IMR-90 (cell line): Measurements from ENCODE around the gene HTR2B. TPM values are rescaled to one million over a fixed set of nuclear protein-coding genes. Genes with fewer than 3 reads are reported as not detected.

Experiments used
- ATAC-seq: fragments of 200-7000 bp; cut with Tn5 transposase; 2 replicates; pipeline ENCODE4 v1.9.1; 2020; ENCODE audit warnings: low read depth, mild to moderate bottlenecking, moderate library complexity
- Bru-seq: library from RNA; stranded (reverse); fragments of 400-500 nt; gene quantifications from one replicate; lab custom pipeline; 2021; lab: Mats Ljungman, UMichigan
- BruChase-seq, 2 experiments: library from RNA; stranded (reverse); fragments of 400-500 nt; gene quantifications; one replicate each; lab custom pipeline; 2021; lab: Mats Ljungman, UMichigan
- BruUV-seq: library from RNA; stranded (reverse); fragments of 400-500 nt; replicated peaks from 2 replicates; lab custom pipeline; 2021; lab: Mats Ljungman, UMichigan
- CTCF ChIA-PET: fragments of 300-600 bp; formaldehyde crosslinking; extraction: SDS; loops from one replicate; lab custom pipeline; 2021; ENCODE audit warnings: antibody characterized with exemption; lab: Yijun Ruan, JAX
- POLR2A ChIA-PET: fragments of 300-600 bp; sonication (Branson Sonifier 250); formaldehyde crosslinking; loops from one replicate; lab custom pipeline; 2022; ENCODE audit warnings: antibody characterized with exemption; ENCODE audit not compliant: unreplicated experiment; lab: Charles Lee
- DNase-seq: peaks from one replicate; pipeline ENCODE4 v3.0.0; 2013
- H2AFZ ChIP-seq: replicated peaks from 2 replicates; pipeline ENCODE3; 2013; ENCODE audit warnings: low read length, mild to moderate bottlenecking; ENCODE audit not compliant: poor library complexity
- H2AK5ac ChIP-seq: 2 replicates; pipeline ENCODE4 v1.6.1; 2013; ENCODE audit warnings: low read depth, low read length, inconsistent platforms
- H2AK9ac ChIP-seq: replicated peaks from 2 replicates; pipeline ENCODE3; 2013; ENCODE audit warnings: mild to moderate bottlenecking, low read depth, low read length, moderate library complexity; ENCODE audit not compliant: poor library complexity
- H2BK120ac ChIP-seq: 2 replicates; pipeline ENCODE4 v1.6.1; 2013; ENCODE audit warnings: low read depth, low read length, inconsistent platforms
- H2BK15ac ChIP-seq: 3 replicates; pipeline ENCODE4 v1.6.1; 2013; ENCODE audit warnings: low read depth, low read length, inconsistent platforms
- H2BK20ac ChIP-seq: 2 replicates; pipeline ENCODE4 v1.6.1; 2013; ENCODE audit warnings: low read depth, mild to moderate bottlenecking, inconsistent platforms, low read length, moderate library complexity
- H2BK5ac ChIP-seq: 2 replicates; pipeline ENCODE4 v1.6.1; 2013; ENCODE audit warnings: mild to moderate bottlenecking, low read depth, low read length, inconsistent platforms; ENCODE audit not compliant: poor library complexity, severe bottlenecking
- H3K14ac ChIP-seq: replicated peaks from 2 replicates; pipeline ENCODE4 v1.6.1; 2013; ENCODE audit warnings: low read depth, low read length, inconsistent platforms
- H3K18ac ChIP-seq: 2 replicates; pipeline ENCODE4 v1.6.1; 2013; ENCODE audit warnings: low read depth, low read length, control low read depth
- H3K23ac ChIP-seq: 2 replicates; pipeline ENCODE4 v1.6.1; 2013; ENCODE audit warnings: low read depth, low read length, inconsistent platforms
- H3K27ac ChIP-seq: 2 replicates; pipeline ENCODE4 v1.5.1; 2013; ENCODE audit warnings: mild to moderate bottlenecking, control low read depth, low read length; ENCODE audit not compliant: insufficient read depth
- H3K27me3 ChIP-seq: 2 replicates; pipeline ENCODE4 v1.6.1; 2013; ENCODE audit warnings: low read length; ENCODE audit not compliant: control insufficient read depth, insufficient read depth
- H3K36me3 ChIP-seq: 2 replicates; pipeline ENCODE4 v1.6.1; 2013; ENCODE audit warnings: low read length, mixed read lengths; ENCODE audit not compliant: control insufficient read depth, insufficient read depth
- H3K4ac ChIP-seq: 2 replicates; pipeline ENCODE4 v1.6.1; 2013; ENCODE audit warnings: low read depth, low read length, inconsistent platforms
- H3K4me1 ChIP-seq: 2 replicates; pipeline ENCODE4 v1.6.1; 2013; ENCODE audit warnings: low read length, mixed read lengths; ENCODE audit not compliant: control insufficient read depth, insufficient read depth
- H3K4me2 ChIP-seq: 2 replicates; pipeline ENCODE4 v1.6.1; 2013; ENCODE audit warnings: low read depth, mild to moderate bottlenecking, control low read depth, low read length, moderate library complexity
- H3K4me3 ChIP-seq: 2 replicates; pipeline ENCODE4 v1.5.1; 2013; ENCODE audit warnings: low read depth, mild to moderate bottlenecking, control low read depth, low read length, moderate library complexity; ENCODE audit not compliant: insufficient read depth
- H3K56ac ChIP-seq: 2 replicates; pipeline ENCODE4 v1.6.1; 2013; ENCODE audit warnings: low read length, inconsistent platforms; ENCODE audit not compliant: insufficient read depth; ENCODE audit errors: extremely low read depth
- H3K79me1 ChIP-seq, 2 experiments: 2 replicates each; pipeline ENCODE4 v1.6.1; 2013; ENCODE audit warnings: low read length in 2 of 2, inconsistent platforms in 1 of 2, low read depth in 1 of 2
- H3K9ac ChIP-seq: 2 replicates; pipeline ENCODE4 v1.6.1; 2013; ENCODE audit warnings: low read depth, low read length, control low read depth
- H3K9me1 ChIP-seq: 2 replicates; pipeline ENCODE4 v1.6.1; 2013; ENCODE audit warnings: low read length, inconsistent platforms; ENCODE audit not compliant: insufficient read depth
- H3K9me3 ChIP-seq: 2 replicates; pipeline ENCODE4 v1.6.1; 2013; ENCODE audit warnings: low read length; ENCODE audit not compliant: control insufficient read depth, insufficient read depth
- H4K20me1 ChIP-seq: 2 replicates; pipeline ENCODE4 v1.6.1; 2013; ENCODE audit warnings: low read length, inconsistent platforms; ENCODE audit not compliant: insufficient read depth
- H4K5ac ChIP-seq: 2 replicates; pipeline ENCODE4 v1.6.1; 2013; ENCODE audit warnings: mild to moderate bottlenecking, low read depth, low read length, control low read depth
- H4K8ac ChIP-seq, 2 experiments: 2 replicates each; pipeline ENCODE4 v1.6.1; 2013; ENCODE audit warnings: low read depth in 2 of 2, low read length in 2 of 2, control low read depth in 1 of 2, inconsistent platforms in 1 of 2
- H4K91ac ChIP-seq: 2 replicates; pipeline ENCODE4 v1.6.1; 2013; ENCODE audit warnings: low read depth, low read length, inconsistent platforms; ENCODE audit not compliant: insufficient read depth
- CEBPB ChIP-seq: IDR thresholded peaks from 2 replicates; pipeline ENCODE4 v1.6.1; 2012; ENCODE audit warnings: low read depth, low read length, improper control_type of control experiment
- CHD1 ChIP-seq: IDR thresholded peaks from 2 replicates; pipeline ENCODE4 v1.6.1; 2012; ENCODE audit warnings: low read depth, low read length, improper control_type of control experiment
- MAFK ChIP-seq: IDR thresholded peaks from 2 replicates; pipeline ENCODE4 v1.6.1; 2012; ENCODE audit warnings: low read depth, low read length, improper control_type of control experiment
- MAZ ChIP-seq: IDR thresholded peaks from 2 replicates; pipeline ENCODE4 v1.6.1; 2012; ENCODE audit warnings: low read depth, mild to moderate bottlenecking, low read length, improper control_type of control experiment, moderate library complexity, borderline replicate concordance
- MXI1 ChIP-seq: IDR thresholded peaks from 2 replicates; pipeline ENCODE4 v1.6.1; 2012; ENCODE audit warnings: low read depth, mild to moderate bottlenecking, low read length, moderate library complexity, borderline replicate concordance
- NFE2L2 ChIP-seq: fragments of 150-350 bp; IDR thresholded peaks from 2 replicates; pipeline ENCODE4 v1.6.1; 2016; ENCODE audit warnings: low read depth, mild to moderate bottlenecking, low read length
- POLR2A ChIP-seq: IDR thresholded peaks from 2 replicates; pipeline ENCODE4 v1.6.1; 2012; ENCODE audit warnings: mild to moderate bottlenecking, low read depth, low read length
- RAD21 ChIP-seq: IDR thresholded peaks from 2 replicates; pipeline ENCODE4 v1.6.1; 2012; ENCODE audit warnings: low read length, improper control_type of control experiment
- RFX5 ChIP-seq: IDR thresholded peaks from 2 replicates; pipeline ENCODE4 v1.8.0; 2012; ENCODE audit warnings: low read depth, mild to moderate bottlenecking, low read length, moderate library complexity
- WGBS, 2 experiments: methylation state at CpG; one replicate each; pipeline versions ENCODE4 v1.1.5 to v1.1.7; 2013; ENCODE audit warnings: missing lambda C conversion rate in 2 of 2; ENCODE audit not compliant: insufficient read length in 1 of 2; ENCODE audit errors: extremely low coverage in 2 of 2; 5-methylcytosine and 5-hydroxymethylcytosine counted together
- dilution Hi-C: fragments of 300-500 bp; cut with HindIII; formaldehyde crosslinking; loops from one replicate; pipeline ENCODE4 v1.14.3; 2018; ENCODE audit warnings: low sequenced_read_pairs; ENCODE audit not compliant: unreplicated experiment
- in situ Hi-C: fragments of 300-500 bp; cut with MboI; formaldehyde crosslinking; loops from 3 replicates; pipeline ENCODE4 v1.14.3; 2019; ENCODE audit warnings: low sequenced_read_pairs, inconsistent platforms, mixed read lengths
- intact Hi-C: fragments of 100-400 bp; cut with micrococcal nuclease; formaldehyde crosslinking; loops from 2 replicates; pipeline ENCODE4 v1.10.0; 2022
- long read RNA-seq: library from polyadenylated mRNA; unstranded; transcript quantifications from one replicate; pipeline ENCODE4 v2.0.0, GENCODE V29; 2021; ENCODE audit not compliant: unreplicated experiment
- polyA plus RNA-seq, 3 experiments: library from polyadenylated mRNA; depleted of rRNA; stranded (reverse); fragments of >200 nt; gene quantifications; 2 replicates each; pipeline ENCODE4 v1.2.3, GENCODE V29; 2012; ENCODE audit warnings: low replicate concordance in 1 of 3
- total RNA-seq: library from RNA; depleted of rRNA; stranded (reverse); fragments of >200 nt; gene quantifications from 2 replicates; pipeline ENCODE4 v1.2.3, GENCODE V29; 2012; rRNA removed
- TF ChIP-seq, protein P1 (sequence below): fragments of 150-350 bp; IDR thresholded peaks from 2 replicates; pipeline ENCODE4 v1.6.1; 2017; ENCODE audit warnings: mild to moderate bottlenecking, antibody characterized with exemption, low read length, low read depth
- TF ChIP-seq, protein P2 (sequence below): fragments of 150-350 bp; IDR thresholded peaks from 2 replicates; pipeline ENCODE4 v1.6.1; 2016; ENCODE audit warnings: low read depth, mild to moderate bottlenecking, low read length, moderate library complexity, borderline replicate concordance
- TF ChIP-seq, protein P3 (sequence below): conservative IDR thresholded peaks from 2 replicates; pipeline ENCODE4 v1.5.1; 2012; ENCODE audit warnings: mild to moderate bottlenecking, low read depth, low read length, improper control_type of control experiment

HTR2B gene
- 0.56 and 0.72 TPM in 2 replicates for total RNA-seq
- polyA plus RNA-seq (2012; rRNA removed) = 0.23 and 0.26 TPM in 2 replicates
- polyA plus RNA-seq (2012; cell fraction: cytosol; rRNA removed) = 0.02 and 0.11 TPM in 2 replicates
- polyA plus RNA-seq (2012; cell fraction: nucleus; rRNA removed; ENCODE audit: low replicate concordance) = 0.16 TPM in 1 of 2 replicates, not detected in the other
- percentile 31 among the genes with signal in this experiment for Bru-seq, nascent RNA
- BruChase-seq, experiment 1, labeled RNA remaining after a 6-hour chase = percentile 25 among the genes with signal in this experiment
- BruChase-seq, experiment 2, labeled RNA remaining after a 2-hour chase = percentile 26 among the genes with signal in this experiment
- long read RNA-seq, partial matches to known transcripts = 0 of 7 reads
- long read RNA-seq, other reads (novel, unspliced or antisense) = 3 of 7 reads

DNA sequence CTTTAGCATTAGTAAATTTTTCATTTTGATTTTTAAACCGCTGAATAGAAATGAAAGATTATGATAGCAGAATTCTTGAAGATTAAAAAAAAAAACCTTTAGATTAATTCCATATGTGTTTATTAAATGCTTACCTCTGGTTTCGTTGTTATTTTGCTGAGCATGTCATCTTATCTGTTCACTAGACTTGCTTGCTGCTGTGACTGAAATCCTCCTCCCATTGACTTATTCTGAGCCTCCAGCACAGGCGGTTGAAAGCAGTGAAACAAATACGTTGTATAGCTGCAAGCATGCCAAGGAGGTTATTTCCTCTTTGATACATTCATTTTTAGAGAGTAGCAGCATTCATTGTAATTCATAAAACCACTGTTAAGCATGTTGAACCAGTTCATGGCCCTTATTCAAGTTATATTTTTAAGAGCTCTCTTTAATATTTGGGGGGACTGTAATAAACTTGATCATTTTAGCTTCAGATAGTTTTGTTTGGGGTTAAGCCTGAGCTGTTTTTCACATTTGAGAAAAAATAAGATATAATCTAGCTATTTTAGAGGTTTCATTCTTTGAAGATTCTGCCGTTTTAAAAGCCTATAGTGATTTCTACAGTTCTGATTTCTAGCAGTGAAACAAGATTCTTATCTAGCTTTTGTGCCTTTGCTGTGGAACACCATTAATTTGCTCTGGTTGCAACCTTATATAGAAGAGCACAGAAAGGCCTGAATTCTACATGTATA is at the start of gene HTR2B:
Gene HTR2B, minus strand, starts transcription at position 205 of the 731 bp plus-strand sequence. CDS start 1,278 bp downstream, outside the sequence.
- H3K23ac ChIP-seq = peak within 1 kb of the TSS; percentile 70

More for the DNA sequence above, at the start of gene HTR2B:
- Histone ChIP-seq H4K20me1 (no peaks in the 10 kb centered on the region), H2AK5ac (peak within 1 kb of the TSS; percentile 10; the same call in 1 of the 2 replicates), H3K18ac (peak within 1 kb of the TSS; percentile 75), H3K9me1 (peaks cover 3% of the 10 kb centered on the region; the same call in 1 of the 2 replicates), H2AFZ (no peak within 1 kb of the TSS), H3K4me2 (peak within 1 kb of the TSS; percentile 66), H4K91ac (peak within 1 kb of the TSS; percentile 45), H3K9me3 (no peaks in the 10 kb centered on the region), H3K4ac (peak within 1 kb of the TSS; percentile 46), H3K4me1 (peaks cover 9% of the 10 kb centered on the region), H3K36me3 (no peaks in the 10 kb centered on the region), H2AK9ac (no peak within 1 kb of the TSS), H4K5ac (peak within 1 kb of the TSS; percentile 38; the same call in 1 of the 2 replicates), H2BK15ac (no peak within 1 kb of the TSS; the same call in 2 of the 3 replicates), H2BK120ac (peak within 1 kb of the TSS; percentile 73), H3K9ac (peak within 1 kb of the TSS; percentile 30), H3K56ac (peak within 1 kb of the TSS; percentile 39; the same call in 1 of the 2 replicates), H3K4me3 (no peak within 1 kb of the TSS), H3K14ac (peak within 1 kb of the TSS; percentile 11; the same call in 1 of the 2 replicates), H2BK5ac (peak within 1 kb of the TSS; percentile 80), H3K27ac (peak within 1 kb of the TSS; percentile 59; the same call in 1 of the 2 replicates), H2BK20ac (peak within 1 kb of the TSS; percentile 30; the same call in 1 of the 2 replicates), H3K27me3 (no peaks in the 10 kb centered on the region), H3K79me1 (peaks cover 11 to 38% of the 10 kb centered on the region in 2 experiments; a peak in 3 of 4 replicates), H4K8ac (peak within 1 kb of the TSS in 1 of 2 experiments; percentile 71; a peak in 1 of 4 replicates)
- ChIA-PET POLR2A (no interaction called here), CTCF (interaction anchor here (0.9 to 2.3 kb wide), 3 partner anchors 10 to 327 kb away, joined by 4 to 7 read pairs (median 5); no protein-coding TSS in a partner anchor)
- DNase-seq (peak; percentile 35), ATAC-seq (peak; percentile 52)
- WGBS, 2 experiments = no CpG with 5 or more reads among the region's 5 CpGs
- intact Hi-C loops (no loop called here), in situ Hi-C loops (no loop called here), dilution Hi-C loops (no loop called here)
- no peak for TF ChIP-seq CEBPB
- TF ChIP-seq RFX5 = no peak
- TF ChIP-seq, protein P1, sequence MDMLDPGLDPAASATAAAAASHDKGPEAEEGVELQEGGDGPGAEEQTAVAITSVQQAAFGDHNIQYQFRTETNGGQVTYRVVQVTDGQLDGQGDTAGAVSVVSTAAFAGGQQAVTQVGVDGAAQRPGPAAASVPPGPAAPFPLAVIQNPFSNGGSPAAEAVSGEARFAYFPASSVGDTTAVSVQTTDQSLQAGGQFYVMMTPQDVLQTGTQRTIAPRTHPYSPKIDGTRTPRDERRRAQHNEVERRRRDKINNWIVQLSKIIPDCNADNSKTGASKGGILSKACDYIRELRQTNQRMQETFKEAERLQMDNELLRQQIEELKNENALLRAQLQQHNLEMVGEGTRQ = no peak
- no peak for TF ChIP-seq RAD21
- no peak for TF ChIP-seq NFE2L2
- TF ChIP-seq, protein P2, sequence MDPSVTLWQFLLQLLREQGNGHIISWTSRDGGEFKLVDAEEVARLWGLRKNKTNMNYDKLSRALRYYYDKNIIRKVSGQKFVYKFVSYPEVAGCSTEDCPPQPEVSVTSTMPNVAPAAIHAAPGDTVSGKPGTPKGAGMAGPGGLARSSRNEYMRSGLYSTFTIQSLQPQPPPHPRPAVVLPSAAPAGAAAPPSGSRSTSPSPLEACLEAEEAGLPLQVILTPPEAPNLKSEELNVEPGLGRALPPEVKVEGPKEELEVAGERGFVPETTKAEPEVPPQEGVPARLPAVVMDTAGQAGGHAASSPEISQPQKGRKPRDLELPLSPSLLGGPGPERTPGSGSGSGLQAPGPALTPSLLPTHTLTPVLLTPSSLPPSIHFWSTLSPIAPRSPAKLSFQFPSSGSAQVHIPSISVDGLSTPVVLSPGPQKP = no peak
- TF ChIP-seq, protein P3, sequence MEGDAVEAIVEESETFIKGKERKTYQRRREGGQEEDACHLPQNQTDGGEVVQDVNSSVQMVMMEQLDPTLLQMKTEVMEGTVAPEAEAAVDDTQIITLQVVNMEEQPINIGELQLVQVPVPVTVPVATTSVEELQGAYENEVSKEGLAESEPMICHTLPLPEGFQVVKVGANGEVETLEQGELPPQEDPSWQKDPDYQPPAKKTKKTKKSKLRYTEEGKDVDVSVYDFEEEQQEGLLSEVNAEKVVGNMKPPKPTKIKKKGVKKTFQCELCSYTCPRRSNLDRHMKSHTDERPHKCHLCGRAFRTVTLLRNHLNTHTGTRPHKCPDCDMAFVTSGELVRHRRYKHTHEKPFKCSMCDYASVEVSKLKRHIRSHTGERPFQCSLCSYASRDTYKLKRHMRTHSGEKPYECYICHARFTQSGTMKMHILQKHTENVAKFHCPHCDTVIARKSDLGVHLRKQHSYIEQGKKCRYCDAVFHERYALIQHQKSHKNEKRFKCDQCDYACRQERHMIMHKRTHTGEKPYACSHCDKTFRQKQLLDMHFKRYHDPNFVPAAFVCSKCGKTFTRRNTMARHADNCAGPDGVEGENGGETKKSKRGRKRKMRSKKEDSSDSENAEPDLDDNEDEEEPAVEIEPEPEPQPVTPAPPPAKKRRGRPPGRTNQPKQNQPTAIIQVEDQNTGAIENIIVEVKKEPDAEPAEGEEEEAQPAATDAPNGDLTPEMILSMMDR = no peak
- no peak for TF ChIP-seq CHD1
- TF ChIP-seq MAZ = no peak
- no peak for TF ChIP-seq MAFK
- no peak for TF ChIP-seq POLR2A
- TF ChIP-seq MXI1 = no peak
- BruUV-seq = no TSS peak
